ENCODE results near the gene CRADD. TPM values are rescaled to one million over a fixed set of nuclear protein-coding genes. Genes with fewer than 3 reads are reported as not detected.
"Not testable (repeated sequence)": the region's sequence is repeated elsewhere in the genome, so short reads cannot be mapped to it uniquely, and the experiment has no call there.

CRADD gene
- total RNA-seq, 1 donor from 2014 or later = 41.2 TPM

DNA sequence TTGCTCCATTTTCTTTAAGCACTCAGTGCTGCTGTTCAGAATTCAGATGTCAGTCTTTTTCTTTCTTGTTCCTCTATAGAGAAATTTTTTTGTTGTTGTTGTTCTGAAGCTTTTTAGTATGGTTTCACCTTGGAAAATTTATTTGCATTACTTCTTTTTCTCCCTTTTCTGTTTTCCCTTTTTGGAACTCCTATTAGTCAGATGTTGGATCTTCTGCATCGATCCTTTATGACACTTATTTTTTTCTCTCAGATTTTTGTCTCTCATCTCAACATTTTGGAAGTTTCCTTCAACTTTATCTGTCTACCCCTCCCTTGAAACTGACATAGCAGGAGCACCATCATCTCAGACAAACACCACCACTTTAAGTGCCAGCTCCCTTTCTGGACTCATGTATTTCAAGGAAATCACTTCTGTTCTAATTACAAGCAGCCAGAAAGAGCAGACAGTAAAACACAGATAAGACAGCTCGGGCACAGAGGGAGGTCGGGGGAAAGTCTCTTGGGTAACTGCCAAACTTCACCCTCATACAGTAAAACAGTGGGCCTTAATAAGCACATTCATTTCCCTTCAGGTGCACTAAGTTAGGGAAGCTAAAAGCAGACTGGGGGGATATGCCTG, 248.5 kb downstream of the CRADD start:
- Histone ChIP-seq H3F3A (ENCODE audit: low read depth) (no peaks in the 10 kb centered on the region), H3K9ac (no peak overlapping the region), H3K27me3 (no peaks in the 10 kb centered on the region), H3K36me3 (no peaks in the 10 kb centered on the region), H2AFZ (replicated peaks) (no peak overlapping the region), H3K4me1 (no peaks in the 10 kb centered on the region), H3K4me3 (no peak overlapping the region), H3K27ac (no peak overlapping the region), H3K79me2 (ENCODE audit: low read depth) (no peaks in the 10 kb centered on the region), H4K20me1 (ENCODE audit: low read depth) (no peaks in the 10 kb centered on the region), H3K4me2 (no peak overlapping the region), H3K9me3 (ENCODE audit: low read depth) (peaks cover 4% of the 10 kb centered on the region)
- no peak for DNase-seq (ENCODE audit: low spot score)
- peaks cover 3% of the 10 kb centered on the region for H3K27me3 Mint-ChIP-seq (ENCODE audit: insufficient read depth, low read depth)
- no peaks in the 10 kb centered on the region for H3K4me1 Mint-ChIP-seq
- H3K9me3 Mint-ChIP-seq = peaks cover 17% of the 10 kb centered on the region
- H3K36me3 Mint-ChIP-seq = no peaks in the 10 kb centered on the region
- TF ChIP-seq EZH2 (IDR thresholded peaks at IDR 0.05) (no peak), EZH2phosphoT487 (IDR thresholded peaks at IDR 0.05) (no peak)
- TF ChIP-seq, protein P1, sequence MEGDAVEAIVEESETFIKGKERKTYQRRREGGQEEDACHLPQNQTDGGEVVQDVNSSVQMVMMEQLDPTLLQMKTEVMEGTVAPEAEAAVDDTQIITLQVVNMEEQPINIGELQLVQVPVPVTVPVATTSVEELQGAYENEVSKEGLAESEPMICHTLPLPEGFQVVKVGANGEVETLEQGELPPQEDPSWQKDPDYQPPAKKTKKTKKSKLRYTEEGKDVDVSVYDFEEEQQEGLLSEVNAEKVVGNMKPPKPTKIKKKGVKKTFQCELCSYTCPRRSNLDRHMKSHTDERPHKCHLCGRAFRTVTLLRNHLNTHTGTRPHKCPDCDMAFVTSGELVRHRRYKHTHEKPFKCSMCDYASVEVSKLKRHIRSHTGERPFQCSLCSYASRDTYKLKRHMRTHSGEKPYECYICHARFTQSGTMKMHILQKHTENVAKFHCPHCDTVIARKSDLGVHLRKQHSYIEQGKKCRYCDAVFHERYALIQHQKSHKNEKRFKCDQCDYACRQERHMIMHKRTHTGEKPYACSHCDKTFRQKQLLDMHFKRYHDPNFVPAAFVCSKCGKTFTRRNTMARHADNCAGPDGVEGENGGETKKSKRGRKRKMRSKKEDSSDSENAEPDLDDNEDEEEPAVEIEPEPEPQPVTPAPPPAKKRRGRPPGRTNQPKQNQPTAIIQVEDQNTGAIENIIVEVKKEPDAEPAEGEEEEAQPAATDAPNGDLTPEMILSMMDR (IDR thresholded peaks at IDR 0.05) = no peak
- H3K4me3 Mint-ChIP-seq = no peak overlapping the region
- H3K27ac Mint-ChIP-seq = no peak overlapping the region

DNA sequence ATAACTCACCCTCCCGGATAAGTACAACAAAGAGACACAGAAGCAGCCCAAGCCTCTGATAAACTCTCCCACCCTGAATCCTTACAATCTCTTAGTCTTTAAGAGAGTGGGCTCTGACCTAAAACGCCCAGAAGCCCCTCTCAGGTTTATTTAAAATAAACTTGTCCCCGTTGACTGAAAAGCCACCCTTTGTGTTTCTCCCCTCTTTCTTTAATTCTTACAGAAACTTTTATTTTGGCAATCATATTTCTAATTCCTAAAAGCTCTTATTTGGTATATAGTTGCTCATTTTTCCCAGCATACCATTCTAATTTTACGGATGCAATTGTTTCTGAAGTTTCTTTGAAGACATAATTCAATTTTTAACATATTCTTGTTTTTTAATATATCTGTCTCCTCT, 249.1 kb downstream of the CRADD start:
- Histone ChIP-seq H4K20me1 (ENCODE audit: low read depth) (no peaks in the 10 kb centered on the region), H2AFZ (replicated peaks) (no peak overlapping the region), H3K79me2 (ENCODE audit: low read depth) (no peaks in the 10 kb centered on the region), H3F3A (ENCODE audit: low read depth) (no peaks in the 10 kb centered on the region), H3K9me3 (ENCODE audit: low read depth) (peaks cover 4% of the 10 kb centered on the region), H3K4me3 (no peak overlapping the region), H3K27me3 (no peaks in the 10 kb centered on the region), H3K4me2 (no peak overlapping the region), H3K9ac (no peak overlapping the region), H3K4me1 (no peaks in the 10 kb centered on the region), H3K36me3 (no peaks in the 10 kb centered on the region), H3K27ac (no peak overlapping the region)
- peaks cover 3% of the 10 kb centered on the region for H3K27me3 Mint-ChIP-seq (ENCODE audit: insufficient read depth, low read depth)
- peaks cover 17% of the 10 kb centered on the region for H3K9me3 Mint-ChIP-seq
- no peaks in the 10 kb centered on the region for H3K36me3 Mint-ChIP-seq
- no peak for DNase-seq (ENCODE audit: low spot score)
- no peaks in the 10 kb centered on the region for H3K4me1 Mint-ChIP-seq
- TF ChIP-seq EZH2phosphoT487 (IDR thresholded peaks at IDR 0.05) (no peak), EZH2 (IDR thresholded peaks at IDR 0.05) (no peak)
- TF ChIP-seq, protein P1 (IDR thresholded peaks at IDR 0.05) = no peak
- no peak overlapping the region for H3K4me3 Mint-ChIP-seq
- H3K27ac Mint-ChIP-seq = no peak overlapping the region

DNA sequence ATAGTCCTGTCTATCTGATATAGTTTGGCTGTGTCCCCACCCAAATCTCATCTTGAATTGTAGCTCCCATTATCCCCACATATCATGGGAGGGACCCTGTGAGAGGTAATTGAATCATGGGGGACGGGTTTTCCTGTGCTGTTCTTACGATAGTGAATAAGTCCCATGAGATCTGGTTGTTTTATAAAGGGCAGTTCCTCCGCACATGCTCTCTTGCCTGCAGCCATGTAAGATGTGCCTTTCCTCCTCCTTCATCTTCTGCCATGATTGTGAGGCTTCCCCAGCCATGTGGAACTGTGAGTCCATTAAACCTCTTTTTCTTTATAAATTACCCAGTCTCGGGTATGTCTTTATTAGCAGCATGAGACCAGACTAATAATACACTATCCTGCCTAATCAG, 251.9 kb downstream of the CRADD start:
- not testable (repeated sequence) for H3K4me1 Mint-ChIP-seq; H3K4me3 Mint-ChIP-seq; H3K36me3 Mint-ChIP-seq; H3F3A ChIP-seq (ENCODE audit: low read depth); H3K9ac ChIP-seq; DNase-seq (ENCODE audit: low spot score); H3K4me3 ChIP-seq; H3K27ac Mint-ChIP-seq; H3K27me3 ChIP-seq; H3K36me3 ChIP-seq; H3K27ac ChIP-seq; H3K27me3 Mint-ChIP-seq (ENCODE audit: insufficient read depth, low read depth); H2AFZ ChIP-seq (replicated peaks); H3K9me3 ChIP-seq (ENCODE audit: low read depth); H3K4me2 ChIP-seq; H3K79me2 ChIP-seq (ENCODE audit: low read depth); H4K20me1 ChIP-seq (ENCODE audit: low read depth); H3K4me1 ChIP-seq
- H3K9me3 Mint-ChIP-seq = peaks cover 17% of the 10 kb centered on the region

DNA sequence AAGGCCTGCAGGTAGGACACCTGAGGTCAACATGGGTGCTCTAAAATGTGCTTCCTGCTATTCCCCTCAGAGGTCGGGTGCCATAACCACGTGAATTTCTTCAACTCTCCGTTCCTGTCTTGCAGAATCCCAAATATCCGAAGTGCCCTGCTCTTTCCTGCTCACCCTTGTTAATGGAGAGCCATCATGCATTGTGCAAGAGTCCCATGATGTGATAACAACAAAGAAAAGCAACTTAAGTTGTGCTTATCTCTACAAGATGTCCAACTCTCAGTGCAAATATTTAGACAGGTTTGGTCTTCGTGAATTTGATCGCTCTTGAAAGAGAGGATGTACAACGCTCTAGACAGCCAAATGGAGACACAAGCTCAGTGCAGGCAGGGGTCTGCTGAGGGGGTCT, 260.6 kb downstream of the CRADD start:
- Histone ChIP-seq H3K4me2 (no peak overlapping the region), H3K4me1 (no peaks in the 10 kb centered on the region), H3K9ac (no peak overlapping the region), H3K27me3 (no peaks in the 10 kb centered on the region), H3K27ac (no peak overlapping the region), H3K4me3 (no peak overlapping the region), H3K36me3 (no peaks in the 10 kb centered on the region), H3K9me3 (ENCODE audit: low read depth) (no peaks in the 10 kb centered on the region), H3F3A (ENCODE audit: low read depth) (no peaks in the 10 kb centered on the region), H4K20me1 (ENCODE audit: low read depth) (no peaks in the 10 kb centered on the region), H3K79me2 (ENCODE audit: low read depth) (no peaks in the 10 kb centered on the region), H2AFZ (replicated peaks) (no peak overlapping the region)
- no peaks in the 10 kb centered on the region for H3K36me3 Mint-ChIP-seq
- H3K4me1 Mint-ChIP-seq = peaks cover 7% of the 10 kb centered on the region
- no peak overlapping the region for H3K27ac Mint-ChIP-seq
- peaks cover 9% of the 10 kb centered on the region for H3K27me3 Mint-ChIP-seq (ENCODE audit: insufficient read depth, low read depth)
- peaks cover 20% of the 10 kb centered on the region for H3K9me3 Mint-ChIP-seq
- H3K4me3 Mint-ChIP-seq = no peak overlapping the region
- DNase-seq (ENCODE audit: low spot score) = no peak
- no peak for TF ChIP-seq EZH2phosphoT487 (IDR thresholded peaks at IDR 0.05)
- no peak for TF ChIP-seq EZH2 (IDR thresholded peaks at IDR 0.05)
